B cell (primary cell): ENCODE measurements around the gene LRFN4. TPM values are rescaled to one million over a fixed set of nuclear protein-coding genes. Genes with fewer than 3 reads are reported as not detected.

Source experiments
- ATAC-seq: fragments of 200-7000 bp; cut with Tn5 transposase; one replicate; pipeline ENCODE4 v1.10.0; 2021; ENCODE audit warnings: low read depth, mild to moderate bottlenecking, moderate number of reproducible peaks, moderate library complexity
- CTCF ChIA-PET: fragments of 350-600 bp; sonication (Branson Sonifier 250); formaldehyde crosslinking; loops from one replicate; lab custom pipeline; 2021; ENCODE audit warnings: antibody characterized with exemption, inconsistent platforms; lab: Charles Lee
- POLR2A ChIA-PET: fragments of 350-600 bp; sonication (Branson Sonifier 250); formaldehyde crosslinking; loops from one replicate; lab custom pipeline; 2021; ENCODE audit warnings: antibody characterized with exemption; lab: Charles Lee
- DNase-seq: peaks from one replicate; pipeline ENCODE4 v3.0.0; 2013
- H2AFZ ChIP-seq: 2 replicates; pipeline ENCODE4 v1.6.1; 2012; ENCODE audit warnings: mild to moderate bottlenecking, low read depth, low read length; ENCODE audit not compliant: insufficient read depth, poor library complexity, severe bottlenecking
- H3K27ac ChIP-seq, 2 donors: 1 replicate in 1 of 2; 2 replicates in 1 of 2; pipeline ENCODE4 v1.5.1; 2012 to 2013; ENCODE audit warnings: low read length in 2 of 2, mild to moderate bottlenecking in 2 of 2, moderate library complexity in 1 of 2
- H3K27me3 ChIP-seq, 4 experiments: fragments of 200-600 bp in 1 of 4; sonication (generic) in 1 of 4; replicated peaks in 1 of 4; 1 replicate in 2 of 4; 2 replicates in 2 of 4; pipeline versions ENCODE4 v1.6.1 to v1.7.0; 2013 to 2016; ENCODE audit warnings: low read length in 3 of 4, mild to moderate bottlenecking in 2 of 4, mixed read lengths in 1 of 4, moderate library complexity in 1 of 4; ENCODE audit not compliant: insufficient read depth in 4 of 4, control insufficient read depth in 3 of 4; ENCODE audit errors: control extremely low read depth in 1 of 4
- H3K36me3 ChIP-seq, 2 experiments: replicated peaks in 1 of 2; 1 replicate in 1 of 2; 2 replicates in 1 of 2; pipeline versions ENCODE4 v1.6.1 to v1.7.1; 2013; ENCODE audit warnings: low read length in 1 of 2; ENCODE audit not compliant: insufficient read depth in 2 of 2, control insufficient read depth in 1 of 2; ENCODE audit errors: control extremely low read depth in 1 of 2, extremely low read depth in 1 of 2
- H3K4me1 ChIP-seq, 2 donors: fragments of 200-600 bp in 1 of 2; sonication (generic) in 1 of 2; 1 replicate in 1 of 2; 2 replicates in 1 of 2; pipeline versions ENCODE4 v1.5.1 to v1.6.1; 2013 to 2017; ENCODE audit warnings: low read length in 2 of 2; ENCODE audit not compliant: control insufficient read depth in 2 of 2, insufficient read depth in 2 of 2
- H3K4me2 ChIP-seq: replicated peaks from 2 replicates; pipeline ENCODE3; 2012; ENCODE audit warnings: mild to moderate bottlenecking, low read depth, low read length; ENCODE audit not compliant: poor library complexity, severe bottlenecking
- H3K4me3 ChIP-seq, 5 experiments: fragments of 200-600 bp in 1 of 5; sonication (generic) in 1 of 5; 1 replicate in 3 of 5; 2 replicates in 2 of 5; pipeline versions ENCODE4 v1.5.1 to v1.7.0; 2011 to 2016; ENCODE audit warnings: low read length in 4 of 5, mild to moderate bottlenecking in 4 of 5, low read depth in 2 of 5, control low read depth in 1 of 5, moderate library complexity in 1 of 5; ENCODE audit not compliant: insufficient read depth in 1 of 5; ENCODE audit errors: control extremely low read depth in 1 of 5, extremely low read depth in 1 of 5
- H3K79me2 ChIP-seq: fragments of 200-600 bp; sonication (generic); one replicate; pipeline ENCODE4 v1.6.0; 2016; ENCODE audit warnings: low read length; ENCODE audit not compliant: control insufficient read depth, insufficient read depth
- H3K9ac ChIP-seq: fragments of 200-600 bp; sonication (generic); 2 replicates; pipeline ENCODE4 v1.6.1; 2017; ENCODE audit warnings: mild to moderate bottlenecking, low read length, moderate library complexity
- H3K9me3 ChIP-seq, 3 donors: one replicate each; pipeline versions ENCODE4 v1.6.1 to v1.7.1; 2013; ENCODE audit warnings: low read length in 2 of 3; ENCODE audit not compliant: control insufficient read depth in 2 of 3, insufficient read depth in 1 of 3; ENCODE audit errors: control extremely low read depth in 1 of 3
- H4K20me1 ChIP-seq: 2 replicates; pipeline ENCODE4 v1.6.0; 2012; ENCODE audit warnings: mild to moderate bottlenecking, low read length; ENCODE audit not compliant: insufficient read depth, control insufficient read depth, poor library complexity, severe bottlenecking
- H3K27ac Mint-ChIP-seq: one replicate; pipeline ENCODE4 v1.8.0; 2021; ENCODE audit warnings: mixed read lengths
- H3K27me3 Mint-ChIP-seq: one replicate; pipeline ENCODE4 v1.8.0; 2021; ENCODE audit warnings: mixed read lengths
- H3K4me1 Mint-ChIP-seq: one replicate; pipeline ENCODE4 v1.8.0; 2021; ENCODE audit warnings: mixed read lengths
- H3K4me3 Mint-ChIP-seq: one replicate; pipeline ENCODE4 v1.8.0; 2021; ENCODE audit warnings: mixed read lengths
- H3K9me3 Mint-ChIP-seq: one replicate; pipeline ENCODE4 v1.8.0; 2022; ENCODE audit warnings: mixed read lengths; ENCODE audit not compliant: insufficient read depth
- EZH2 ChIP-seq: IDR thresholded peaks from 2 replicates; pipeline ENCODE4 v1.6.1; 2012; ENCODE audit warnings: borderline replicate concordance, low read depth, mild to moderate bottlenecking, moderate library complexity, low read length; ENCODE audit not compliant: insufficient read depth, poor library complexity, severe bottlenecking
- WGBS: methylation state at CpG from one replicate; pipeline ENCODE4 v1.1.5; 2013; ENCODE audit warnings: missing lambda C conversion rate; ENCODE audit not compliant: insufficient coverage; 5-methylcytosine and 5-hydroxymethylcytosine counted together
- intact Hi-C: fragments of 100-400 bp; cut with micrococcal nuclease; formaldehyde crosslinking; loops from one replicate; pipeline ENCODE4 v1.10.0; 2022
- polyA plus RNA-seq: library from polyadenylated mRNA; depleted of rRNA; stranded (reverse); fragments of >200 nt; gene quantifications from 2 replicates; pipeline ENCODE4 v1.2.3, GENCODE V29; 2012
- total RNA-seq, 2 donors: library from RNA; stranded (reverse); fragments of 120-200 nt in 1 of 2; gene quantifications; 1 replicate in 1 of 2; 2 replicates in 1 of 2; pipeline versions ENCODE4 v1.2.3 to v1.2.4, GENCODE V29; 2013 to 2022
- TF ChIP-seq, protein P1 (sequence below): fragments of 200-600 bp; IDR thresholded peaks from one replicate; pipeline ENCODE4 v1.8.0; 2022; ENCODE audit warnings: antibody characterized with exemption, mild to moderate bottlenecking

Gene LRFN4
- total and polyA plus RNA-seq, 2 donors (not counting 1 experiment from before 2014, with no cell fraction given) = 7.1 to 12.1 TPM

DNA sequence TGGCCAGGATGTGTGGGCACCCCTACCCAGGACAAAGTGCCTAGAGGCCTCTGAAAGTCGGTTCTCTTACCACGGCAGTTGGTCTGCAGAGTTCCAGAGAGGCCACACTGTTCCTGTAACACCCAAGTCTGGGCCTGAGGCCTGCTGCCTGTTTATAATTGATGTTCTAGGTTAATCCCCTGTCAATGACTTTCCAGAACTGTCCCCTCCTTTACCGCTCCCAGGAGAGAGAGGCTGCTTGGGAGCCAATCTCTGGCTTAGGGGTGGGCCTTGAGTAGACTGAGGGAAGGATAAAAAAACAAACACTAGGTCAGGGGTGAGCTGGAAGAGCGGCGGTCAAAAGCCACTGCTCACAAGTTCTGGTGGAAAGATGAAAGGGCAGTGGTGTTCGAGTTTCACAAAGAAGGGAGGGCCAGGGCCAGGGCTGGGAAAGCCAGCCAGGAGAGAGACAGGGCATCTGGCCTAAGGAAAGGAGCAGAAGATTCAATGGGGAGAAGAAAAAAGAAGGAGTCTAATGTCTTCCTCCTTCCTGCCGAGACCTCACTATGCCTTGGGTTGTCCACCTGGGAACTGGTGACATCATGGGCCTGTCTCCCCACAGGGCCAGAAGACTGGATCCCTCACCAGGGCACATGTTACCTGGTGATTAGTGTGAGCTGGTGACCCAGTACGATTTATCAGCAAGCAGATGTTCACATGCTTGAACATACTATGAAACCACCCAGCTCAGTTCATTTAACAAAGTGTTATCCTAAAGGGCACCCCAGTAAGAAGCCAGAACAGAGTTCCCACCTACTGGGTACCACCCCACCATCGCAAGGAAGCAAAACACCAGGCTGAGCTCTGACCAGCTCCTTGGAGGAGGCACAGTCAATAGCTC, 51.1 kb downstream of the LRFN4 start:
- no peak for DNase-seq
- CTCF ChIA-PET = no interaction called here
- intact Hi-C loops = no loop called here
- Histone ChIP-seq H3K9ac (no peak overlapping the region), H3K4me2 (no peak overlapping the region), H3K79me2 (no peaks in the 10 kb centered on the region), H2AFZ (no peak overlapping the region), H3K27ac (no peak overlapping the region), H3K27me3 (no peaks in the 10 kb centered on the region), H3K4me1 (no peaks in the 10 kb centered on the region), H3K36me3 (no peaks in the 10 kb centered on the region), H3K4me3 (no peak overlapping the region), H3K9me3 (no peaks in the 10 kb centered on the region), H4K20me1 (no peaks in the 10 kb centered on the region)
- H3K27me3 Mint-ChIP-seq = peaks cover 21% of the 10 kb centered on the region
- TF ChIP-seq, protein P1, sequence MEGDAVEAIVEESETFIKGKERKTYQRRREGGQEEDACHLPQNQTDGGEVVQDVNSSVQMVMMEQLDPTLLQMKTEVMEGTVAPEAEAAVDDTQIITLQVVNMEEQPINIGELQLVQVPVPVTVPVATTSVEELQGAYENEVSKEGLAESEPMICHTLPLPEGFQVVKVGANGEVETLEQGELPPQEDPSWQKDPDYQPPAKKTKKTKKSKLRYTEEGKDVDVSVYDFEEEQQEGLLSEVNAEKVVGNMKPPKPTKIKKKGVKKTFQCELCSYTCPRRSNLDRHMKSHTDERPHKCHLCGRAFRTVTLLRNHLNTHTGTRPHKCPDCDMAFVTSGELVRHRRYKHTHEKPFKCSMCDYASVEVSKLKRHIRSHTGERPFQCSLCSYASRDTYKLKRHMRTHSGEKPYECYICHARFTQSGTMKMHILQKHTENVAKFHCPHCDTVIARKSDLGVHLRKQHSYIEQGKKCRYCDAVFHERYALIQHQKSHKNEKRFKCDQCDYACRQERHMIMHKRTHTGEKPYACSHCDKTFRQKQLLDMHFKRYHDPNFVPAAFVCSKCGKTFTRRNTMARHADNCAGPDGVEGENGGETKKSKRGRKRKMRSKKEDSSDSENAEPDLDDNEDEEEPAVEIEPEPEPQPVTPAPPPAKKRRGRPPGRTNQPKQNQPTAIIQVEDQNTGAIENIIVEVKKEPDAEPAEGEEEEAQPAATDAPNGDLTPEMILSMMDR = no peak
- TF ChIP-seq EZH2 = no peak
- no peaks in the 10 kb centered on the region for H3K9me3 Mint-ChIP-seq
- POLR2A ChIA-PET = no interaction called here
- ATAC-seq = no peak
- no peak overlapping the region for H3K4me3 Mint-ChIP-seq
- H3K4me1 Mint-ChIP-seq = no peaks in the 10 kb centered on the region
- H3K27ac Mint-ChIP-seq = no peak overlapping the region
- WGBS = 100% methylated on average over 7 of the region's 9 CpGs

DNA sequence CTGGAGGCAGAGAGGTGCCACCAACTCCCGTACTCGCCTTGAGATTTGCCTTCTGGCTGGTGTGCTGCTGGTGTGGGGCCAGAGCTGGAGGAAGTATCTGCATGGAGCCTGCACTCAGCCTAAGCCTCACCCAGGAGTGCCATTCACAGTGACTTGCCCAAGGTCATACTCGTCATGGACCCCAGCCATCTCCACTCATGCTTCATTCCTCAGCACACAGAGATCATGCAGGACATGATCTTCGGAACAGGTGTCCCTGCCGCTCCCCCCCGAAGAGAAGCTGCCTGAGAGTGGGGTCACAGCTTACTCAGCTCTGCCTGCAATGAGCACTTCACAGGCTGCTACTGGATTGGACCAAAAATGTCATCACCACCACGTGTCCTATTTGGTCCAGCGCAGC, 52.3 kb downstream of the LRFN4 start:
- H3K36me3 ChIP-seq = no peaks in the 10 kb centered on the region
- H3K9me3 ChIP-seq = no peaks in the 10 kb centered on the region
- H3K4me1 ChIP-seq = no peaks in the 10 kb centered on the region
- no peak for ATAC-seq
- no peaks in the 10 kb centered on the region for H3K27me3 ChIP-seq
- Mint-ChIP-seq H3K9me3 (no peaks in the 10 kb centered on the region), H3K4me3 (no peak overlapping the region), H3K4me1 (no peaks in the 10 kb centered on the region), H3K27me3 (peaks cover 21% of the 10 kb centered on the region), H3K27ac (no peak overlapping the region)
- H3K4me3 ChIP-seq = no peak overlapping the region
- DNase-seq = no peak
- no peak overlapping the region for H3K4me2 ChIP-seq
- no peaks in the 10 kb centered on the region for H3K79me2 ChIP-seq
- no peak overlapping the region for H3K27ac ChIP-seq
- intact Hi-C loops = no loop called here
- no peak for TF ChIP-seq EZH2
- TF ChIP-seq, protein P1 = no peak
- H4K20me1 ChIP-seq = no peaks in the 10 kb centered on the region
- CTCF ChIA-PET = no interaction called here
- H2AFZ ChIP-seq = no peak overlapping the region
- 95% methylated on average over 8 of the region's 8 CpGs for WGBS
- POLR2A ChIA-PET = no interaction called here
- H3K9ac ChIP-seq = no peak overlapping the region
